SK-N-SH (cell line): ENCODE data around the gene EVA1B.

Source experiments
- CTCF ChIP-seq: fragments of 200-600 bp; sonication (generic); IDR thresholded peaks from 2 replicates; pipeline ENCODE4 v1.6.1; 2017; ENCODE audit warnings: antibody characterized with exemption, mild to moderate bottlenecking, moderate library complexity
- GABPA ChIP-seq: IDR thresholded peaks from 2 replicates; pipeline ENCODE4 v1.4.0; 2012; ENCODE audit warnings: low read depth, mild to moderate bottlenecking
- POLR2AphosphoS5 ChIP-seq: IDR thresholded peaks from 2 replicates; pipeline ENCODE4 v1.6.1; 2012; ENCODE audit warnings: low read depth, low read length

DNA sequence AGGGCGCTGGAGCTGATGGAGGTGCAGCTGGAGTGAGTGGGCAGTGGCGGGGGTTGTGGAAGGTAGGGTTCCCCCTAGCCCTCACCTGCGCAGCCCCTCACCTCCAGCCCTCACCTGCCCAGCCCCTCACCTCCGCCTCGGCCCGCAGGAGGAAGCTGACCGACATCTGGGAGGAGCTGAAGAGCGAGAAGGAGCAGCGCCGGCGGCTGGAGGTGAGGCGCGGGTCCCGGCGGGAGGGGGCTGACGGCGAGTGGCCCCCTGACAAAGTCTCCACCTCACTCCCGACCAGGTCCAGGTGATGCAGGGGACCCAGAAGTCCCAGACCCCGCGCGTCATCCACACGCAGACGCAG is 2.7 kb downstream of the EVA1B start:
- TF ChIP-seq POLR2AphosphoS5 (no peak), CTCF (no peak), GABPA (no peak)
